ENCODE results near the gene RAB27B.
"Not testable (repeated sequence)": the region's sequence is repeated elsewhere in the genome, so short reads cannot be mapped to it uniquely, and the experiment has no call there.

DNA sequence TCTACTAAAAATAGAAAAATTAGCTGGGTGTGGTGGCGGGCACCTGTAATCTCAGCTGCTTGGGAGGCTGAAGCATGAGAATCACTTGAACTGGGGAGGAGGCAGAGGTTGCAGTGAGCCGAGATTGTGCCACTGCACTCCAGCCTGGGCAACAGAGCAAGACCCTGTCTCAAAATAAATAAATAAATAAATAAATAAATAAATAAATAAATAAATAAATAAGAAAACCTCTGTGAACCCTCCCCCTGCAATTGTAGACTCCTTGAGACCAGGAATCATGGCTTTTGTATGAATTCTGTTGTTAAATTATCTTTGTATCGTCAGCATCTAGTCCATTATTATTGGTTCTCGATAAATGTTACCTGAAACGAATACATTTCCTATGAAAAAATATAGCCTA, 17.6 kb upstream of the RAB27B start:
- TF ChIP-seq, protein P1, sequence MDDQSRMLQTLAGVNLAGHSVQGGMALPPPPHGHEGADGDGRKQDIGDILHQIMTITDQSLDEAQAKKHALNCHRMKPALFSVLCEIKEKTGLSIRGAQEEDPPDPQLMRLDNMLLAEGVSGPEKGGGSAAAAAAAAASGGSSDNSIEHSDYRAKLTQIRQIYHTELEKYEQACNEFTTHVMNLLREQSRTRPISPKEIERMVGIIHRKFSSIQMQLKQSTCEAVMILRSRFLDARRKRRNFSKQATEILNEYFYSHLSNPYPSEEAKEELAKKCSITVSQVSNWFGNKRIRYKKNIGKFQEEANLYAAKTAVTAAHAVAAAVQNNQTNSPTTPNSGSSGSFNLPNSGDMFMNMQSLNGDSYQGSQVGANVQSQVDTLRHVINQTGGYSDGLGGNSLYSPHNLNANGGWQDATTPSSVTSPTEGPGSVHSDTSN (CRISPR knock-in tag; IDR thresholded peaks at IDR 0.05): not testable (repeated sequence)
- TF ChIP-seq, protein P2, sequence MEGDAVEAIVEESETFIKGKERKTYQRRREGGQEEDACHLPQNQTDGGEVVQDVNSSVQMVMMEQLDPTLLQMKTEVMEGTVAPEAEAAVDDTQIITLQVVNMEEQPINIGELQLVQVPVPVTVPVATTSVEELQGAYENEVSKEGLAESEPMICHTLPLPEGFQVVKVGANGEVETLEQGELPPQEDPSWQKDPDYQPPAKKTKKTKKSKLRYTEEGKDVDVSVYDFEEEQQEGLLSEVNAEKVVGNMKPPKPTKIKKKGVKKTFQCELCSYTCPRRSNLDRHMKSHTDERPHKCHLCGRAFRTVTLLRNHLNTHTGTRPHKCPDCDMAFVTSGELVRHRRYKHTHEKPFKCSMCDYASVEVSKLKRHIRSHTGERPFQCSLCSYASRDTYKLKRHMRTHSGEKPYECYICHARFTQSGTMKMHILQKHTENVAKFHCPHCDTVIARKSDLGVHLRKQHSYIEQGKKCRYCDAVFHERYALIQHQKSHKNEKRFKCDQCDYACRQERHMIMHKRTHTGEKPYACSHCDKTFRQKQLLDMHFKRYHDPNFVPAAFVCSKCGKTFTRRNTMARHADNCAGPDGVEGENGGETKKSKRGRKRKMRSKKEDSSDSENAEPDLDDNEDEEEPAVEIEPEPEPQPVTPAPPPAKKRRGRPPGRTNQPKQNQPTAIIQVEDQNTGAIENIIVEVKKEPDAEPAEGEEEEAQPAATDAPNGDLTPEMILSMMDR (tag by site-specific recombination; IDR thresholded peaks at IDR 0.05): not testable (repeated sequence)
- TF ChIP-seq, protein P3, sequence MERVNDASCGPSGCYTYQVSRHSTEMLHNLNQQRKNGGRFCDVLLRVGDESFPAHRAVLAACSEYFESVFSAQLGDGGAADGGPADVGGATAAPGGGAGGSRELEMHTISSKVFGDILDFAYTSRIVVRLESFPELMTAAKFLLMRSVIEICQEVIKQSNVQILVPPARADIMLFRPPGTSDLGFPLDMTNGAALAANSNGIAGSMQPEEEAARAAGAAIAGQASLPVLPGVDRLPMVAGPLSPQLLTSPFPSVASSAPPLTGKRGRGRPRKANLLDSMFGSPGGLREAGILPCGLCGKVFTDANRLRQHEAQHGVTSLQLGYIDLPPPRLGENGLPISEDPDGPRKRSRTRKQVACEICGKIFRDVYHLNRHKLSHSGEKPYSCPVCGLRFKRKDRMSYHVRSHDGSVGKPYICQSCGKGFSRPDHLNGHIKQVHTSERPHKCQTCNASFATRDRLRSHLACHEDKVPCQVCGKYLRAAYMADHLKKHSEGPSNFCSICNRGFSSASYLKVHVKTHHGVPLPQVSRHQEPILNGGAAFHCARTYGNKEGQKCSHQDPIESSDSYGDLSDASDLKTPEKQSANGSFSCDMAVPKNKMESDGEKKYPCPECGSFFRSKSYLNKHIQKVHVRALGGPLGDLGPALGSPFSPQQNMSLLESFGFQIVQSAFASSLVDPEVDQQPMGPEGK (tag by site-specific recombination; IDR thresholded peaks at IDR 0.05): not testable (repeated sequence)
- TF ChIP-seq, protein P4, sequence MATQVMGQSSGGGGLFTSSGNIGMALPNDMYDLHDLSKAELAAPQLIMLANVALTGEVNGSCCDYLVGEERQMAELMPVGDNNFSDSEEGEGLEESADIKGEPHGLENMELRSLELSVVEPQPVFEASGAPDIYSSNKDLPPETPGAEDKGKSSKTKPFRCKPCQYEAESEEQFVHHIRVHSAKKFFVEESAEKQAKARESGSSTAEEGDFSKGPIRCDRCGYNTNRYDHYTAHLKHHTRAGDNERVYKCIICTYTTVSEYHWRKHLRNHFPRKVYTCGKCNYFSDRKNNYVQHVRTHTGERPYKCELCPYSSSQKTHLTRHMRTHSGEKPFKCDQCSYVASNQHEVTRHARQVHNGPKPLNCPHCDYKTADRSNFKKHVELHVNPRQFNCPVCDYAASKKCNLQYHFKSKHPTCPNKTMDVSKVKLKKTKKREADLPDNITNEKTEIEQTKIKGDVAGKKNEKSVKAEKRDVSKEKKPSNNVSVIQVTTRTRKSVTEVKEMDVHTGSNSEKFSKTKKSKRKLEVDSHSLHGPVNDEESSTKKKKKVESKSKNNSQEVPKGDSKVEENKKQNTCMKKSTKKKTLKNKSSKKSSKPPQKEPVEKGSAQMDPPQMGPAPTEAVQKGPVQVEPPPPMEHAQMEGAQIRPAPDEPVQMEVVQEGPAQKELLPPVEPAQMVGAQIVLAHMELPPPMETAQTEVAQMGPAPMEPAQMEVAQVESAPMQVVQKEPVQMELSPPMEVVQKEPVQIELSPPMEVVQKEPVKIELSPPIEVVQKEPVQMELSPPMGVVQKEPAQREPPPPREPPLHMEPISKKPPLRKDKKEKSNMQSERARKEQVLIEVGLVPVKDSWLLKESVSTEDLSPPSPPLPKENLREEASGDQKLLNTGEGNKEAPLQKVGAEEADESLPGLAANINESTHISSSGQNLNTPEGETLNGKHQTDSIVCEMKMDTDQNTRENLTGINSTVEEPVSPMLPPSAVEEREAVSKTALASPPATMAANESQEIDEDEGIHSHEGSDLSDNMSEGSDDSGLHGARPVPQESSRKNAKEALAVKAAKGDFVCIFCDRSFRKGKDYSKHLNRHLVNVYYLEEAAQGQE (tag by site-specific recombination; IDR thresholded peaks at IDR 0.05): peak; percentile 47; the same call in 1 of the 2 replicates

Measured in HEK293 (cell line).